ENCODE results near the gene PLBD1. TPM values are rescaled to one million over a fixed set of nuclear protein-coding genes. Genes with fewer than 3 reads are reported as not detected.

The PLBD1 gene
- polyA plus RNA-seq, 1 donor (not counting 4 experiments of a cell fraction or from before 2014, with no cell fraction given): 7.2 TPM

GRCh38 chr12:14481201-14481600, 86.5 kb downstream of the PLBD1 start:
- Histone ChIP-seq H3K27me3 (ENCODE audit: control insufficient read depth, extremely low read depth, insufficient read depth, low read length) (no peaks in the 10 kb centered on the region), H3K36me3 (ENCODE audit: control insufficient read depth in 2 of 2, extremely low read depth in 1 of 2, insufficient read depth in 2 of 2, low read length in 2 of 2) (peaks cover 9 to 11% of the 10 kb centered on the region in 2 experiments), H2AFZ (ENCODE audit: control insufficient read depth, low read length) (no peak overlapping the region), H3K4me3 (ENCODE audit: control insufficient read depth in 2 of 3, extremely low read depth in 1 of 3, insufficient read depth in 2 of 3, low read depth in 1 of 3, low read length in 3 of 3) (no peak overlapping the region), H3K9me1 (ENCODE audit: control insufficient read depth, extremely low read depth, insufficient read depth, low read length) (no peaks in the 10 kb centered on the region), H3K4me1 (ENCODE audit: control insufficient read depth, extremely low read depth, insufficient read depth, low read length) (peaks cover 8% of the 10 kb centered on the region), H3K9ac (ENCODE audit: control insufficient read depth, extremely low read depth, insufficient read depth, low read length) (no peak overlapping the region), H4K20me1 (ENCODE audit: control insufficient read depth, extremely low read depth, insufficient read depth, low read length) (no peaks in the 10 kb centered on the region), H3K9me3 (ENCODE audit: control insufficient read depth, low read depth, low read length) (no peaks in the 10 kb centered on the region), H3K27ac (ENCODE audit: control insufficient read depth, insufficient read depth, low read length) (no peak overlapping the region), H3K79me2 (ENCODE audit: control insufficient read depth, insufficient read depth, low read length) (no peaks in the 10 kb centered on the region), H3K4me2 (ENCODE audit: control insufficient read depth, extremely low read depth, insufficient read depth, low read depth, low read length) (no peak overlapping the region)
- dilution Hi-C loops (cut with MboI; ENCODE audit: extremely low pct_ligation_motif_present, low sequenced_read_pairs): no loop called here
- DNase-seq (ENCODE audit: low read depth, low spot score) (no peak), FAIRE-seq (no peak)
- no peak for TF ChIP-seq CTCF (optimal IDR thresholded peaks at IDR 0.05 in 1 of 3, IDR thresholded peaks at IDR 0.05 in 1 of 3, conservative IDR thresholded peaks at IDR 0.05 in 1 of 3; ENCODE audit: extremely low read depth in 1 of 3, insufficient read depth in 2 of 3, low read length in 3 of 3)
- no peak for TF ChIP-seq EZH2 (IDR thresholded peaks at IDR 0.05; ENCODE audit: low read length)

- H3K4me1 ChIP-seq (ENCODE audit: control insufficient read depth, extremely low read depth, insufficient read depth, low read length): peaks cover 8% of the 10 kb centered on the region
- peaks cover 4 to 8% of the 10 kb centered on the region in 2 experiments for H3K36me3 ChIP-seq (ENCODE audit: control insufficient read depth in 2 of 2, extremely low read depth in 1 of 2, insufficient read depth in 2 of 2, low read length in 2 of 2)
- H2AFZ ChIP-seq (ENCODE audit: control insufficient read depth, low read length): no peak overlapping the region
- H3K79me2 ChIP-seq (ENCODE audit: control insufficient read depth, insufficient read depth, low read length): no peaks in the 10 kb centered on the region
- no peak overlapping the region for H3K27ac ChIP-seq (ENCODE audit: control insufficient read depth, insufficient read depth, low read length)
- no peaks in the 10 kb centered on the region for H3K27me3 ChIP-seq (ENCODE audit: control insufficient read depth, extremely low read depth, insufficient read depth, low read length)
- H3K4me2 ChIP-seq (ENCODE audit: control insufficient read depth, extremely low read depth, insufficient read depth, low read depth, low read length): no peak overlapping the region
- peaks cover 2% of the 10 kb centered on the region for H3K9me3 ChIP-seq (ENCODE audit: control insufficient read depth, low read depth, low read length)
- FAIRE-seq (no peak), DNase-seq (ENCODE audit: low read depth, low spot score) (no peak)
- dilution Hi-C loops (cut with MboI; ENCODE audit: extremely low pct_ligation_motif_present, low sequenced_read_pairs): no loop called here
- no peaks in the 10 kb centered on the region for H3K9me1 ChIP-seq (ENCODE audit: control insufficient read depth, extremely low read depth, insufficient read depth, low read length)
- H3K4me3 ChIP-seq (ENCODE audit: control insufficient read depth in 2 of 3, extremely low read depth in 1 of 3, insufficient read depth in 2 of 3, low read depth in 1 of 3, low read length in 3 of 3): no peak overlapping the region
- no peak overlapping the region for H3K9ac ChIP-seq (ENCODE audit: control insufficient read depth, extremely low read depth, insufficient read depth, low read length)
- TF ChIP-seq EZH2 (IDR thresholded peaks at IDR 0.05; ENCODE audit: low read length) (no peak), CTCF (optimal IDR thresholded peaks at IDR 0.05 in 1 of 3, IDR thresholded peaks at IDR 0.05 in 1 of 3, conservative IDR thresholded peaks at IDR 0.05 in 1 of 3; ENCODE audit: extremely low read depth in 1 of 3, insufficient read depth in 2 of 3, low read length in 3 of 3) (no peak)
- H4K20me1 ChIP-seq (ENCODE audit: control insufficient read depth, extremely low read depth, insufficient read depth, low read length): no peaks in the 10 kb centered on the region
These were observed 88.7 kb downstream of the PLBD1 start for GRCh38 chr12:14479004-14479403.

Measured in keratinocyte (primary cell).